Measurements from ENCODE around the gene AGXT2.

DNA sequence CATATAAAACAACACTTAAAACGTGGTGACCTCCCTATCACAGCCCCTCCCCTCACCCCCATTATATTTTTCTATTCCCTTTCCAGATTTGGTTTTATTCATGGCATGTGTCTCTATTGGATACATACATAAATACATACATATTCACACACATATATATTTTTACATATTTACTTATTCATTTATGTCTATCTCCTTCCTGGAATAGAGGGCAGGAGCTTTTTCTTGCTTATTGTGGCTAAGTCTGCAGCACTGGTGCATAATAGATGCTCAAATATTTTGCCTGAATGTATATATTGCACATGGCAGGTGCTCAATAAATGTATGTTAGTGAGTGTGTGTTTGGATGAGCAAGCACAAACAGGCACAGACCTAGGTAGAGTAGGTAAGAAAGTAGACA is 2.5 kb downstream of the AGXT2 start:
- TF ChIP-seq, protein P1, sequence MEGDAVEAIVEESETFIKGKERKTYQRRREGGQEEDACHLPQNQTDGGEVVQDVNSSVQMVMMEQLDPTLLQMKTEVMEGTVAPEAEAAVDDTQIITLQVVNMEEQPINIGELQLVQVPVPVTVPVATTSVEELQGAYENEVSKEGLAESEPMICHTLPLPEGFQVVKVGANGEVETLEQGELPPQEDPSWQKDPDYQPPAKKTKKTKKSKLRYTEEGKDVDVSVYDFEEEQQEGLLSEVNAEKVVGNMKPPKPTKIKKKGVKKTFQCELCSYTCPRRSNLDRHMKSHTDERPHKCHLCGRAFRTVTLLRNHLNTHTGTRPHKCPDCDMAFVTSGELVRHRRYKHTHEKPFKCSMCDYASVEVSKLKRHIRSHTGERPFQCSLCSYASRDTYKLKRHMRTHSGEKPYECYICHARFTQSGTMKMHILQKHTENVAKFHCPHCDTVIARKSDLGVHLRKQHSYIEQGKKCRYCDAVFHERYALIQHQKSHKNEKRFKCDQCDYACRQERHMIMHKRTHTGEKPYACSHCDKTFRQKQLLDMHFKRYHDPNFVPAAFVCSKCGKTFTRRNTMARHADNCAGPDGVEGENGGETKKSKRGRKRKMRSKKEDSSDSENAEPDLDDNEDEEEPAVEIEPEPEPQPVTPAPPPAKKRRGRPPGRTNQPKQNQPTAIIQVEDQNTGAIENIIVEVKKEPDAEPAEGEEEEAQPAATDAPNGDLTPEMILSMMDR (conservative IDR thresholded peaks at IDR 0.05 in 1 of 2, IDR thresholded peaks at IDR 0.05 in 1 of 2; ENCODE audit: low read depth in 1 of 2, low read length in 2 of 2) = no peak
- no peak for TF ChIP-seq EZH2 (IDR thresholded peaks at IDR 0.05; ENCODE audit: low read length, missing control alignments)

Data from fibroblast of lung (primary cell).